Germinal center (tissue), 1 donor: ENCODE measurements around the gene THSD1.

ENCODE experiments used
- DNase-seq: peaks from one replicate; pipeline ENCODE4 v3.0.0; 2012; ENCODE audit warnings: mixed read lengths, low spot score

Gene THSD1

DNA sequence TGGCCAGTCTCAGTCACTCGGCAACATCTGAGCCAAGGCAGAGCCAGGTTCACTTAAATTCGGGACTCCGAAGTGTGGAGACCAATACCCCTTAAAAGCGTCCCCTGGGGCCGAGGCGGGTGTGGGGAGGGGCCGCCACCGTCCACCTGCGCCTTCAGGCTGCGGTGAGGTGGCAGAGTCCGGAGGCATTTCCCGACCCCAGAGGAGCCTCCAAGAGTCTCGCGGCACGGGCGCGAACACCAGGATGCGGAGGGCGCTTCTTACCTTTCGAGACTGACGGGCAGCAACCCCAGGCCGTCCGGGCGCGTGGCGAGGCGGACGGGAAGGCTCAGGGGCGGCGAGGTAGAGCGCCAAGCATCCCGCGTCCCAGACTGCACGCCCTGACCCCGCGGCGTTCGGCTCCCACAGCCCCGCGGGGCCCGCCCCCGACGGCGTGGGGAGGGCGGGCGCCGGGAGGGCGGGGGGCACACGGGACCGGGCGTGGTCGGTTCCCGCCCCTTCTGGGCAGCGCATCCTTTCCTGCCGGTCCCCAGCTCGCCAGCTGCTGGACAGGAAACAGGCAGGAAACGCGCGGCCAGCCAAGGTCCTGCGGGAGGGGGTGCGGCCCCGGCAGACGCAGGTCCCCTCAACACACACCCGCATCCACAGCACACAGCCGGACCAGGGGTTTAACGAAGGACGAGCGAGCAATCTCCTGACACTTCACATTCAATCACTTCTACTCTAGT lies at the start of gene THSD1:
TSS of gene THSD1 (minus strand) at position 406 of the 728 bp plus-strand sequence. CDS start 3,572 bp downstream, outside the sequence.
- peak; percentile 10 for DNase-seq

- peak; percentile 69 for DNase-seq
Observed at GRCh38 chr13:52455677-52456041, 49.7 kb upstream of the THSD1 start.

GRCh38 chr13:52454820-52455676 lies 49.1 kb upstream of the THSD1 start, which contains the start of gene CKAP2:
TSS of gene CKAP2 (plus strand) at chr13:52455478. CDS start at chr13:52455557, 79 bp downstream.
- peak; percentile 94 for DNase-seq

- DNase-seq = peak; percentile 49
Observed at GRCh38 chr13:52454459-52454819, 48.5 kb upstream of the THSD1 start.

DNA sequence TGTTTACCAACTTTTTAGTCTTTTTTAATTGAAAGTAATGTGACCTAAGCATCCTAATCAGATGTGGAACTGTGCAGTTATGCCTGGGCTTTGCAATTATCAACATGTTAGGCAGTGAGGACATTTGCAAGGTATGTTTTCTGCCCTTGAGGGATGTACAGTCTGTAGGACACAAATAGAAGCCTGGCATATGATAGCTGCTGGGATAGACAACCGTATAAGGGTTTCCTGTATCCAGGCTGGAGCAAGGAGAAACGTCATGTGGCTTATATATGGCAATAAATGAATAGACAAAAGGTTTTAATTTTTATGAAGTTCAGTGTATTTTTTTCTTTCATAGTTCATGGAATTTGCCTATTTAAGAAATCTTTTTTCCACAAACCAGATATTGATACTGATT lies 46.5 kb upstream of the THSD1 start:
- DNase-seq = no peak

DNA sequence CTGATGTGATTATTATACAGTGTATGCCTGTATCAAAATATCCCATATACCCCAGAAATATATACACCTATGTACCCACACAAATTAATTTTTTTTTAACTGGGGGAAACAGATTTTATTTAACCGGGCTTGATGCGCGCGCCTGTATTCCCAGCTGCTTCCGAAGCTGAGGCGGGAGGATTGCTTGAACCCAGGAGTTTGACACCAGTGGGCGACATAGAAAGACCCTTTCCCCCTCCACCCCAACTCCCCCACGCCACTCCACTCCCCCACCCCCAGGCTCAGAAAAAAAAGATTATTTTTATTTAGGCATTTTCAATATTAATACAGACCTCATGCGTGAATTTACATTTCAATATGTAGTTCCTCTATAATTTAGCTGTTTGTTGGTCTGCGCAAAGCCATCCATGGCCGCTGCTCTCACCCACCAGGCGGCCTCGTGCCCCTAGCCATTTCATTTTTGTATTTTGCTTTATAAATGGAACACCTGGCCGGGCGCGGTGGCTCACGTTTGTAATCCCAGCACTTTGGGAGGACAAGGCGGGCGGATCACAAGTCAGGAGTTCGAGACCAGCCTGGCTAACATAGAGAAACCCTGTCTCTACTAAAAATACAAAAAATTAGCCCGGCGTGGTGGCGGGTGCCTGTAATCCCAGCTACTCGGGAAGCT lies 45.3 kb upstream of the THSD1 start:
- DNase-seq = no peak

- DNase-seq = no peak
Observed at GRCh38 chr13:52450793-52451116, 44.8 kb upstream of the THSD1 start.

DNA sequence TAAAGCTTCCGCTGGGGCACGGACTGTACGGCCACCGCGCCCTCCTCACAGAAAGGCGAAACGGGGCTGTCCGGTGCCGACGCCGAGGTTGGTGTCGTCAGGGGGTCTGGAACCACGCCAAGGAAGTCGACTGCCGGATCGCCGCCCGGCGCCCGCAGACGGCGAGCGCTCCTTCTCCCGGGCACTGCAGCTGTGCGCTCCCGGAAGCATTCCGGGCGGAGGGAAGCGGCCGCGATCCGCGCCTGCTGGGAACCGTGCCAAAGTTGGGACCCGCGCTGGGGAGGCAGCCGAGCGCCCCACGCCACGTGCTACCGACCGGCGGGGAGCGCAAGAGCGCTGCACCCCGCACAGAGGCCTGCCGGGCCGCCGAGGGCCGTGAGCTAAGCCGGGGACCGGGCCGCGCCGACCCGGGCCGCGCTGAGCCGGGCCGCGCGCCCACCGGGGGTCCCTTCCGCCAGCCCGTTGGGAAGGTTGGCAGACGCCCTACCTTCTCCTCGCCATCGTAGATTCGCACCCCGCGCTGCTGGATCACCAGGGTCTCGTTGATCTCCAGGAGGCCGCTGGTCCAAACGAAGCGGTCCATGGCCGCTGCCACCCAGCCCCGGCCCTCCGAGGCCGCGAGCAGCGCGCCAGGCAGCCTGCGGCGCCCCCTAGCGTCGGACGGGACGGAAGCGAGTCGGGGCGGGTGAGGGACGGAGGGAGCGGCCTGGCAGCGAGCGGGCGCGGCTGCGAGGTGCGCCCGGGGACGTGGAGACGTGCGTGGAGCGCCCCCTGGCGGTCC lies 44.2 kb upstream of the THSD1 start, which contains the start of gene VPS36:
TSS of gene VPS36 (minus strand) at position 623 of the 781 bp plus-strand sequence. CDS start at position 583, 40 bp downstream.
- peak; percentile 89 for DNase-seq

DNA sequence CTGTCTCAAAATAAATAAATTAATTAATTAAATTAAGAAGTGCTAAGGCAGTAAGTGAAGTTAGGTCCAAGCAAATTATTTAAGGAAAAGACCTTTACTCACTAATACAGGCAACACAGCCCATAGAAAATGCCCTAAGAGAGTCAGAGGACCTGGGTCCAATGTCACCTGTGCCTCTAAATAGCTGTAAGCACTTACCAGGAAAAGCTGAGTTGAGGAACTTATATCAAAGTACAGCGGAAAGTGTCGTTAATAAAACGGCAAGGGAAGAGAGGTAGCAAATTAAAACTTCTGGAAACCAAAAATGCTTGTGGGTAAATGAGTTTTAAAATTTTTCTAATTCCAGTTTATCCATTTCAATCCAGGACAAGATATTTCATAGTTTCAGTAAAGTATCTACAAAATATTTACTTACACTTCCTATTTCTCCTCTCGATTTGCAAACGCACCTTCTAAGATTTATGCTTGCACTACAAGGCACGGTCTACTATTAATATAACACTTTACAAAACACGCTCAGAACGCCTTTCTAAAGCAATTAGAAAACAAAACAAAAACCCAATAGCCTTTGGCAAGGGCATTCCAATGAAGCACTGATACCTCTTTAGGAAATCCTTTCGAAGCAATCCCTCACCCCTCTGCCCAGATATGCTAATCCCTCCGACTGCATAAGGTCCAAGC lies 43.5 kb upstream of the THSD1 start:
- DNase-seq = peak; percentile 6

- DNase-seq = no peak
Observed at GRCh38 chr13:52447815-52448552, 42.0 kb upstream of the THSD1 start.

DNA sequence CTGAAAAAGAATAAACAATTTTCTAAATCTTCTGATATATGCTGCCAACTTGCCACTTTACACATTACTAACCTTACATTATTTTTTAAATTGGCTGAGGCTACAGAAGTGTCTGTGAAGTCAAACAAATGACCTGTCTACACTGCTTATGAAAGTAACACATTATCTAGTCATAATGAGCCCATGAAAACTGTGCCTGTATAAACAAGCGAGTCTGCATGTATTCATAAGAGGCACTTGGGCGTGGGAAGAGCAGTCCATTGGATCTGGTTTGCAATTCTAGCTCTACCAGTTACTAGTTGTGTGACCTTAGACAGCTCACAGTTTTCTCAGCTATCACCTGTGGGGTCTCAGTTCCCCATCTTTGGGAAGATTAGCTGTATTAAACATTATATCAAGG lies 41.4 kb upstream of the THSD1 start:
- DNase-seq = no peak

- DNase-seq = no peak
Observed at GRCh38 chr13:52446265-52446664, 40.3 kb upstream of the THSD1 start.

- no peak for DNase-seq
Observed at GRCh38 chr13:52432456-52432855, 26.5 kb upstream of the THSD1 start.

DNA sequence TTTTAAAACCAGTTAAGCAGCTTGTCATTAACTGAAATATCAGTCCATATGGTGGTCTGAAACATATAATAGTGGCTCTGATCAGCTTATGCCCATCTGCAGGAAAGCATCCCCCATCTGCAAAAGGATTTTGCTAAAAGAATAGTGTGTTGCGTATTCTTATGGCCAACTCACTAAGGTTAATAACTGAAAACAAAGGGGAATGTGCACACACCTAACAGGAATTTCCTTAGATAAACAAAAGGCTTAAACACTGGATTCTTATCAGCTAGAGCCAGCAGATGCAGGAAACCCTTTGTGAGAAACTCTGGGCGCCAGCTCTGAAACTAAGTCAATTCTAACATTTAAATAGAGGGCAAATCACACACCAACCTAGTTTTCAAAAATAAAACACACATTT lies 22.3 kb upstream of the THSD1 start:
- no peak for DNase-seq

DNA sequence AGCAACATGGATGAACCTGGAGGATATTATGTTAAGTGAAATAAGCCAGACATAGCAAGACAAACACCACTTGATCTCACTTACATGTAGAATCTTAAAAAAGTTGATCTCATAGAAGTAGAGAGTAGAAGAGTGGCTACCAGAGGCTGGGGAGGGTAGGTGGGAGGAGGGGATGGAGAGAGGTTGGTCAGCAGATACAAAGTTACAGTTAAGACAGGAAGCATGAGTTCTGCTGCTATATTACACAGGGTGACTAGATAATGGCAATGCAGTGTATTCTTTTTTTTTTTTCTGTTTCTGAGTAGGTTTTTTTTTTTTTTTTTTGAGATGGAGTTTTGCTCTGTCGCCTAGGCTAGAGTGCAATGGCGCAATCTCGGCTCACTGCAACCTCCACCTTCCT lies 15.2 kb upstream of the THSD1 start:
- no peak for DNase-seq

GRCh38 chr13:52419080-52419479 lies 13.1 kb upstream of the THSD1 start:
- DNase-seq = no peak

- no peak for DNase-seq
Observed at GRCh38 chr13:52414963-52415362, 9.0 kb upstream of the THSD1 start.

GRCh38 chr13:52414051-52414450 lies 8.1 kb upstream of the THSD1 start:
- DNase-seq = no peak

GRCh38 chr13:52412128-52412527 lies 6.2 kb upstream of the THSD1 start:
- DNase-seq = no peak

DNA sequence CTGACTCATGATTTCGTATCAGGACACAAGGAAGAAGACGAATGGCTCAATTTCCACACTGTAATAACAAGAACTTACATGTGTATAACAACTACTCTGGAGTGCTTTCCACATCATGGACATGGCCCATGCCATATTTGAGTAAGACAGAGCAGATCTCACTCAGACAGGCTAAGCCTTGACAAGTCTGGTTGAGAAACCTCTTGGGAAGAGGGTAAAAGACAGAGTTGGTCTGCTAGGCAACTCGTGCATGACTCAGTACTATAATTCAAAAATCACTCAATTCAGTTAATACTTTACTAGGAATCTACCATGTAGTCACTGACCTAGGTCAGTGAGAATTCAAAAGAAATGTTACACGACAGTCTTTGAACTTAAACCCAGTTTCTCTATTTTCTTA lies 5.7 kb upstream of the THSD1 start:
- DNase-seq = no peak
